Activated T-cell treated with anti-CD3 and anti-CD28 coated beads, Interleukin-2, amount 50 U/mL, for 4 hours (primary cell): ENCODE results near the gene ECI1. TPM values are rescaled to one million over a fixed set of nuclear protein-coding genes. Genes with fewer than 3 reads are reported as not detected.

Source experiments
- ATAC-seq, 2 donors: fragments of 200-7000 bp; cut with Tn5 transposase; one replicate each; pipeline ENCODE4 v1.10.0; 2021
- DNase-seq: peaks from one replicate; pipeline ENCODE4 v3.0.0-alpha.2; 2020
- H3K27me3 Mint-ChIP-seq: one replicate; pipeline ENCODE4 v1.8.0; 2021; ENCODE audit warnings: low read depth, mixed read lengths
- H3K36me3 Mint-ChIP-seq: one replicate; pipeline ENCODE4 v1.8.0; 2022; ENCODE audit warnings: mixed read lengths; ENCODE audit not compliant: insufficient read depth
- H3K4me1 Mint-ChIP-seq: one replicate; pipeline ENCODE4 v1.8.0; 2021; ENCODE audit warnings: low read depth, mixed read lengths
- H3K4me3 Mint-ChIP-seq: one replicate; pipeline ENCODE4 v1.8.0; 2021; ENCODE audit warnings: mild to moderate bottlenecking, moderate library complexity, mixed read lengths
- H3K9me3 Mint-ChIP-seq: one replicate; pipeline ENCODE4 v1.8.0; 2021; ENCODE audit warnings: mixed read lengths
- total RNA-seq, 3 donors: library from RNA; stranded (reverse); gene quantifications; one replicate each; pipeline ENCODE4 v1.2.1, GENCODE V29; 2021

Gene ECI1
- 10 to 100 TPM; 21.6 to 23.8 (median 22.5) TPM for total RNA-seq

- peaks cover 10% of the 10 kb centered on the region for H3K4me1 Mint-ChIP-seq
- peak; percentile 74 to 80 for ATAC-seq
- H3K4me3 Mint-ChIP-seq: peak within 1 kb of the TSS; percentile 85
- no peaks in the 10 kb centered on the region for H3K27me3 Mint-ChIP-seq
- DNase-seq: peak; percentile 68
- peaks cover 19% of the 10 kb centered on the region for H3K36me3 Mint-ChIP-seq
- no peaks in the 10 kb centered on the region for H3K9me3 Mint-ChIP-seq
Measured at GRCh38 chr16:2251296-2252111, at the start of gene ECI1. ECI1 (minus strand) TSS chr16:2251587; CDS start chr16:2251566, 21 bp downstream.

- H3K4me3 Mint-ChIP-seq: no peak overlapping the region
- no peaks in the 10 kb centered on the region for H3K27me3 Mint-ChIP-seq
- ATAC-seq (no peak), DNase-seq (no peak)
- H3K4me1 Mint-ChIP-seq: no peaks in the 10 kb centered on the region
- no peaks in the 10 kb centered on the region for H3K9me3 Mint-ChIP-seq
- H3K36me3 Mint-ChIP-seq: no peaks in the 10 kb centered on the region
Measured at GRCh38 chr16:2299915-2300192, 48.5 kb upstream of the ECI1 start.

GRCh38 chr16:2299121-2299914 lies 47.9 kb upstream of the ECI1 start:
- Mint-ChIP-seq H3K36me3 (no peaks in the 10 kb centered on the region), H3K4me3 (no peak overlapping the region), H3K4me1 (no peaks in the 10 kb centered on the region), H3K9me3 (no peaks in the 10 kb centered on the region), H3K27me3 (no peaks in the 10 kb centered on the region)
- no peak for ATAC-seq
- no peak for DNase-seq

DNA sequence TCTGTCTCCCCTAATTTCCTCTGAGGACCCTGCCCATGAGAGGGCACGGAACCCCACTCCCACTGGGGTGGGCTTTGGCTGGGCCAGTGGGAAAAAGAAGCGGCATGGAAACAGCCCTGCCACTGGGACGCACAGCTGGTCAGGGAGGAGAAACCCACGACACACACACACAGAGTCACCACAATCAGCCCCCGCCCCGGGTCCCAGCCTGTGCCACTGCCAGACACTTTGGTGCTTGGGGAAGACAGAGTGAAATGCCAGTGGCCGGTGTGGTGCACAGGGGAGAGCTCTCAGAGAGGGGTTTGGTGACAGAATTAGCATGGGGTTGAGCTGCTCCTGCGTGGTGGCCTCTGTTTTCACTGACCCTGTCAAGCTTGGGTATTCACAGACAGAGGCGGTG lies 47.2 kb upstream of the ECI1 start:
- DNase-seq (no peak), ATAC-seq (no peak)
- no peaks in the 10 kb centered on the region for H3K4me1 Mint-ChIP-seq
- H3K9me3 Mint-ChIP-seq: no peaks in the 10 kb centered on the region
- H3K36me3 Mint-ChIP-seq: no peaks in the 10 kb centered on the region
- no peaks in the 10 kb centered on the region for H3K27me3 Mint-ChIP-seq
- no peak overlapping the region for H3K4me3 Mint-ChIP-seq

- H3K4me1 Mint-ChIP-seq: no peaks in the 10 kb centered on the region
- DNase-seq (no peak), ATAC-seq (no peak)
- no peaks in the 10 kb centered on the region for H3K9me3 Mint-ChIP-seq
- H3K36me3 Mint-ChIP-seq: no peaks in the 10 kb centered on the region
- no peaks in the 10 kb centered on the region for H3K27me3 Mint-ChIP-seq
- H3K4me3 Mint-ChIP-seq: no peak overlapping the region
Measured at GRCh38 chr16:2297506-2297860, 46.1 kb upstream of the ECI1 start.

- no peaks in the 10 kb centered on the region for H3K9me3 Mint-ChIP-seq
- DNase-seq: no peak
Measured at GRCh38 chr16:2296661-2297505, 45.5 kb upstream of the ECI1 start.

DNA sequence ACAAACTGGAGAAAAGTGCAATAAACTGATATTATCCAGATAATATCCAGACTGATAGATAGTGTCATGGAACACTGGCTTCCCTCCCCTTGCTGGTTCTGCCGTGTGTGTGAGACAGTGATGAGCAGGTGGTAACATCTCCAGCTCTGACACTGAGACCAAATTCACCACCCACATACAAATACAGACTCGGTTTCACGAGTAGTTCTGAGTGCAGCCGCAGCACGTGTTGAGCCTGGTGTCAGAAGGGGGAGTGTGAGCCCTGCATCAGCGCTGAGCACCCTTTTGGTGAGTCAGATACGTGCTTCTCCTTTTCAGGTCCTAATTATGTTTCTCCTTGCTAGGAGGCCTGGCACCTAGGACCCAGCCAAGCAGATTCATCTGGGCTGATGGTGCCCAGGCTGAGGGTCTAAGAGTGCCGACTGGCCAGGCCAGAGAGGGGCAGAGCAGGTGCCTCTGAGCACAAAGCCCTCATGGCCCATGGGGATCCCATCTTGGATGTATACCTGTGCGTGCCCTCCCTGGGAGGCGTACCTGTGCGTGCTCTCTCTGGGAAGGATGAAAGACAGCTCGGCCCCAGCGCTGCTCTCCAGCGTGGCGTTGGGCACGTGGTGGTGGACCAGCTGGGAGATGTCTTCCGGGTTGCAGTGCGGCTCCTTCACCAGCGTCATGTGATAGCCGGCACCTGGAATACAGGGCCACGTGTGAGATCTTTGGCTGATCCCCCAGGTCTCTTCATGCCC lies 43.8 kb upstream of the ECI1 start:
- no peaks in the 10 kb centered on the region for H3K9me3 Mint-ChIP-seq
- H3K36me3 Mint-ChIP-seq: no peaks in the 10 kb centered on the region
- no peaks in the 10 kb centered on the region for H3K4me1 Mint-ChIP-seq
- no peak overlapping the region for H3K4me3 Mint-ChIP-seq
- DNase-seq (no peak), ATAC-seq (peak; percentile 25 to 30)
- no peaks in the 10 kb centered on the region for H3K27me3 Mint-ChIP-seq

More at GRCh38 chr16:2296661-2297505, 45.5 kb upstream of the ECI1 start:
- Mint-ChIP-seq H3K36me3 (no peaks in the 10 kb centered on the region), H3K27me3 (no peaks in the 10 kb centered on the region), H3K4me1 (no peaks in the 10 kb centered on the region), H3K4me3 (no peak overlapping the region)
- ATAC-seq: no peak

DNA sequence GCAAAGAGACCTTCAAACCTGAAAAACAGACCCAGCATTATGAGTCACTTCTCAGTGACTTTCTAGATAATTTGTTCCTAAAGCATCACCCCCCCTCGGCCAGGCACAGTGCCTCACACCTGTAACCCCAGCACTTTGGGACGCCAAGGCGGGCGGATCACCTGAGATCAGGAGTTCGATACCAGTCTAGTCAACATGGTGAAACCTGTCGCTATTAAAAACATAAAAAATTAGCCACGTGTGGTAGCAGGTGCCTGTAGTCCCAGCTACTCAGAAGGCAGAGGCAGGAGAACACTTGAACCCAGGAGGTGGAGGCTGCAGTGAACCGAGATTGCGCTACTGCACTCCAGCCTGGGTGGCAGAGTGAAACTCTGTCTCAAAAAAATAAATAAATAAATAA lies 40.8 kb upstream of the ECI1 start:
- Mint-ChIP-seq H3K36me3 (no peaks in the 10 kb centered on the region), H3K4me1 (no peaks in the 10 kb centered on the region), H3K9me3 (no peaks in the 10 kb centered on the region), H3K4me3 (no peak overlapping the region), H3K27me3 (no peaks in the 10 kb centered on the region)
- ATAC-seq (no peak), DNase-seq (no peak)

DNA sequence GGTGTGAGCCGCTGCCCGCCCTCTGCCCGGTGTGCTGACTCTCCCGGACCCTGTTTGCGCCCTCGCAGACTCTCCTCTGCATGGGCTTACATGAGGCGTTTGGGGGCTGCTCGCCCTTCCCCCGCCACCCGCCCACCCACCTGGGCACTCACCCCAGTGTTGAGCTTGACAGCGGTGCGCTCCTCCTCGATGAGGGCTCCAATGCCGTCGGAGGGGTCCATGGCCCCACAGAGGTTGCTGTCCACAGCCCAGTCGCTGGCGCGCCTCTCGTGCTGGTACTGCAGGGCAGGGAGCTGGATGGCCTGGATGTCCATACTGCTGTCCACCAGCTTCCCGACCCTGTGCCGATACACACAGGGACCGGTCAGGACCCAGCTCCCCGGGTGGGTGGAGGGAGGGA lies 37.9 kb upstream of the ECI1 start:
- Mint-ChIP-seq H3K4me3 (no peak overlapping the region), H3K4me1 (no peaks in the 10 kb centered on the region), H3K9me3 (no peaks in the 10 kb centered on the region), H3K36me3 (no peaks in the 10 kb centered on the region), H3K27me3 (no peaks in the 10 kb centered on the region)
- DNase-seq: no peak
- no peak for ATAC-seq

- Mint-ChIP-seq H3K27me3 (no peaks in the 10 kb centered on the region), H3K9me3 (no peaks in the 10 kb centered on the region), H3K36me3 (peaks cover 1% of the 10 kb centered on the region), H3K4me3 (no peak overlapping the region), H3K4me1 (no peaks in the 10 kb centered on the region)
- DNase-seq: no peak
- ATAC-seq: no peak
Measured at GRCh38 chr16:2288726-2289125, 37.3 kb upstream of the ECI1 start.

DNA sequence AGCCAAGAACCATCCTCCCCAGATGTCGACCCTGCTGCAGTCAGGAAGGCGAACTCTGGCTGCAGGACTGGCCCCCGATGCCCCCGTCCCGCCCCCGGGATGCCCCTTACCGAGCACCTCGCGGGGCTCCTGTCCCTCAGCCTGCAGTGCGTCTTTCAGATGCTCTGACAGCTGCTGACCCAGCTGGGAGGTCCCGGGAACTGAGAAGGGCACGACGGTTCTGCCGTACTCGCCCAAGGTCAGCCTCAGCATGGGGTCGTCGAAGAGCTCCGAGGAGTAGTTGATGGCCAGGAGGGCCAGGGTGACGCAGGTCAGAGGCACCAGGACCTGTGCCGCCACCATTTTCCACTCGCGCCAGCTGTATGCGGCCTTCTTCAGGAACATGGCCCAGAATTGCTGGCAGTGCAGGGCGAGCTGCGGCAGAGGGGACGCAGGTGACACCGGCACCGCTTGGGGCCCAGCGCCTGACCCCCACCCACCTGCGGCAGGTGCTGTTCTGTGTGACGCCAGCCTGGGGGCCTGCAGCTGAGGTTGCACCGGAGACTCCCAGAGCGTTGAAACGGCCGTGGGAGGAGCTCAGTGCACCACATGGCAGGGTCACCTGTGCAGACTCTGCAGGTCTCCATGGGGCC lies 36.6 kb upstream of the ECI1 start:
- Mint-ChIP-seq H3K27me3 (no peaks in the 10 kb centered on the region), H3K9me3 (no peaks in the 10 kb centered on the region), H3K4me3 (no peak overlapping the region), H3K36me3 (peaks cover 3% of the 10 kb centered on the region), H3K4me1 (no peaks in the 10 kb centered on the region)
- DNase-seq (no peak), ATAC-seq (no peak)

- H3K9me3 Mint-ChIP-seq: no peaks in the 10 kb centered on the region
Measured at GRCh38 chr16:2286550-2286949, 35.2 kb upstream of the ECI1 start.

DNA sequence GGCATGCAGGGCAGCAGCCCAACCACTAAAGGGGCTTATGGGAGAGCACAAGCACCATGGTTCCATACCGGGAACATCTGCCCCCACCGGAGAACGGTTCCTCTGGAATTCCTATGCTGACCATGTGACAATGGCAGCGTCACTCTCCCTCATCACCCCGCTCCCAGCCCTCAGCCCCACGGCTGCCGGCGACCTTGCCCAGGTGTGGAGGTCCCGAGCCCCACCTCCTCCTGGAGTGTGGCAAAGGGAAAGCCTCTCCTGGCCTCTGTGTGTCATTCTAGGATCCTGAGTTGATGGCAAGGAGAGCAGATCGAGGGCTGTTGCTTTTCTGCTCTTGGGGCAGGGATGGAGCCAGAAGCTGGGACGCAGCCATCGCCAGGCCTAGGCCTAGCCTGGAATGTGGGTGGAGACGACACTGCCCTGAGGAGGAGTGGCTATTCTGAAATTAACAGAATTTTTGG lies 34.4 kb upstream of the ECI1 start:
- Mint-ChIP-seq H3K4me3 (no peak overlapping the region), H3K27me3 (no peaks in the 10 kb centered on the region), H3K4me1 (no peaks in the 10 kb centered on the region), H3K9me3 (no peaks in the 10 kb centered on the region), H3K36me3 (peaks cover 3% of the 10 kb centered on the region)
- no peak for ATAC-seq
- no peak for DNase-seq

More at GRCh38 chr16:2286550-2286949, 35.2 kb upstream of the ECI1 start:
- no peaks in the 10 kb centered on the region for H3K4me1 Mint-ChIP-seq
- H3K4me3 Mint-ChIP-seq: no peak overlapping the region
- peaks cover 3% of the 10 kb centered on the region for H3K36me3 Mint-ChIP-seq
- H3K27me3 Mint-ChIP-seq: no peaks in the 10 kb centered on the region
- ATAC-seq (no peak), DNase-seq (no peak)
